Liver (tissue), 3 donors: ENCODE data around the gene SPATA17.

ENCODE experiments used
- EGR1 ChIP-seq, 2 donors: IDR thresholded peaks; 2 replicates each; pipeline ENCODE4 v1.6.1; 2016 to 2018; ENCODE audit warnings: antibody characterized with exemption in 2 of 2, low read depth in 2 of 2
- FOXA1 ChIP-seq: IDR thresholded peaks from 2 replicates; pipeline ENCODE4 v1.6.1; 2016; ENCODE audit warnings: antibody characterized with exemption
- GABPA ChIP-seq, 2 donors: IDR thresholded peaks in 1 of 2; conservative IDR thresholded peaks in 1 of 2; 2 replicates each; pipeline ENCODE4 v1.6.1; 2016; ENCODE audit warnings: antibody characterized with exemption in 2 of 2, mild to moderate bottlenecking in 1 of 2, moderate library complexity in 1 of 2
- JUND ChIP-seq, 2 donors: IDR thresholded peaks; 2 replicates each; pipeline ENCODE4 v1.6.1; 2016; ENCODE audit warnings: antibody characterized with exemption in 2 of 2
- RAD21 ChIP-seq, 2 donors: IDR thresholded peaks; 2 replicates each; pipeline ENCODE4 v1.6.1; 2016; ENCODE audit warnings: antibody characterized with exemption in 2 of 2, mild to moderate bottlenecking in 2 of 2
- RXRA ChIP-seq, 2 donors: IDR thresholded peaks; 2 replicates each; pipeline ENCODE4 v1.6.1; 2017 to 2018; ENCODE audit warnings: antibody characterized with exemption in 2 of 2, mild to moderate bottlenecking in 1 of 2
- TAF1 ChIP-seq: conservative IDR thresholded peaks from 2 replicates; pipeline ENCODE4 v1.6.1; 2016; ENCODE audit warnings: antibody characterized with exemption, mild to moderate bottlenecking
- TF ChIP-seq, protein P1 (sequence below): fragments of 150-350 bp; IDR thresholded peaks from 2 replicates; pipeline ENCODE4 v1.5.1; 2017; ENCODE audit warnings: improper control_type of control experiment, low read depth, low read length; ENCODE audit not compliant: missing input control
- TF ChIP-seq, protein P2 (sequence below): IDR thresholded peaks from 2 replicates; pipeline ENCODE4 v1.6.1; 2016; ENCODE audit warnings: antibody characterized with exemption
- donor health status: healthy.
- donor health status: healthy.

DNA sequence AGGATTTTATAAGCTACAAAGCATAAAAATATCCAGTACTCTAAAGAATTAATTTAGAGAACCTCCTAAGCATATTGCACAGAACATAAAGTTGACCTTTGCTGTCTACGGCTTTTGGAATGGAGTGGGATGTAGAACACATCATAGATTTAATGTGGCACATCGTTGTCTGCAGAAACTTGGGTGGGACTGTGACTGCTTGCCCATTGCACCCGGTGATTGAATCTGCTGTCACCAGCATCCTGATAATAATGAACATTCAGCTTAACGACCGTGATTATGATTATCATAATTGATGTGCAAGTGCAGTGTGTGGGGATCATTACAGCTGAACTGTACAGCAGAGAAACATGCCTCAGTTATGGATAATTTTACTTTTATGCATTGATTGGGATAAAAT lies 181.9 kb downstream of the SPATA17 start:
- TF ChIP-seq, protein P1, sequence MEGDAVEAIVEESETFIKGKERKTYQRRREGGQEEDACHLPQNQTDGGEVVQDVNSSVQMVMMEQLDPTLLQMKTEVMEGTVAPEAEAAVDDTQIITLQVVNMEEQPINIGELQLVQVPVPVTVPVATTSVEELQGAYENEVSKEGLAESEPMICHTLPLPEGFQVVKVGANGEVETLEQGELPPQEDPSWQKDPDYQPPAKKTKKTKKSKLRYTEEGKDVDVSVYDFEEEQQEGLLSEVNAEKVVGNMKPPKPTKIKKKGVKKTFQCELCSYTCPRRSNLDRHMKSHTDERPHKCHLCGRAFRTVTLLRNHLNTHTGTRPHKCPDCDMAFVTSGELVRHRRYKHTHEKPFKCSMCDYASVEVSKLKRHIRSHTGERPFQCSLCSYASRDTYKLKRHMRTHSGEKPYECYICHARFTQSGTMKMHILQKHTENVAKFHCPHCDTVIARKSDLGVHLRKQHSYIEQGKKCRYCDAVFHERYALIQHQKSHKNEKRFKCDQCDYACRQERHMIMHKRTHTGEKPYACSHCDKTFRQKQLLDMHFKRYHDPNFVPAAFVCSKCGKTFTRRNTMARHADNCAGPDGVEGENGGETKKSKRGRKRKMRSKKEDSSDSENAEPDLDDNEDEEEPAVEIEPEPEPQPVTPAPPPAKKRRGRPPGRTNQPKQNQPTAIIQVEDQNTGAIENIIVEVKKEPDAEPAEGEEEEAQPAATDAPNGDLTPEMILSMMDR, result no peak
- no peak for TF ChIP-seq RAD21 (IDR thresholded peaks at IDR 0.05)
- TF ChIP-seq FOXA1, result no peak
- TF ChIP-seq RXRA (IDR thresholded peaks at IDR 0.05), result no peak
- TF ChIP-seq JUND (IDR thresholded peaks at IDR 0.05), result no peak
- no peak for TF ChIP-seq GABPA (IDR thresholded peaks at IDR 0.05 in 1 of 2, conservative IDR thresholded peaks at IDR 0.05 in 1 of 2)
- no peak for TF ChIP-seq EGR1 (IDR thresholded peaks at IDR 0.05; ENCODE audit: low read depth in 2 of 2)
- no peak for TF ChIP-seq TAF1
- TF ChIP-seq, protein P2, sequence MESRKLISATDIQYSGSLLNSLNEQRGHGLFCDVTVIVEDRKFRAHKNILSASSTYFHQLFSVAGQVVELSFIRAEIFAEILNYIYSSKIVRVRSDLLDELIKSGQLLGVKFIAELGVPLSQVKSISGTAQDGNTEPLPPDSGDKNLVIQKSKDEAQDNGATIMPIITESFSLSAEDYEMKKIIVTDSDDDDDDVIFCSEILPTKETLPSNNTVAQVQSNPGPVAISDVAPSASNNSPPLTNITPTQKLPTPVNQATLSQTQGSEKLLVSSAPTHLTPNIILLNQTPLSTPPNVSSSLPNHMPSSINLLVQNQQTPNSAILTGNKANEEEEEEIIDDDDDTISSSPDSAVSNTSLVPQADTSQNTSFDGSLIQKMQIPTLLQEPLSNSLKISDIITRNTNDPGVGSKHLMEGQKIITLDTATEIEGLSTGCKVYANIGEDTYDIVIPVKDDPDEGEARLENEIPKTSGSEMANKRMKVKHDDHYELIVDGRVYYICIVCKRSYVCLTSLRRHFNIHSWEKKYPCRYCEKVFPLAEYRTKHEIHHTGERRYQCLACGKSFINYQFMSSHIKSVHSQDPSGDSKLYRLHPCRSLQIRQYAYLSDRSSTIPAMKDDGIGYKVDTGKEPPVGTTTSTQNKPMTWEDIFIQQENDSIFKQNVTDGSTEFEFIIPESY, result no peak
